GM19395 (cell line): Measurements from ENCODE around the gene GP1BA.

Experiments
- ATAC-seq: cut with Tn5 transposase; IDR thresholded peaks from one replicate; pipeline ENCODE4 v1.9.1; 2021; ENCODE audit warnings: mild to moderate bottlenecking, moderate library complexity; ENCODE audit not compliant: unreplicated experiment

Gene GP1BA

GRCh38 chr17:4937553-4937952 lies 5.5 kb downstream of the GP1BA start:
- ATAC-seq, result no peak

- ATAC-seq, result no peak
Measured at GRCh38 chr17:4938069-4938491, 6.0 kb downstream of the GP1BA start.

DNA sequence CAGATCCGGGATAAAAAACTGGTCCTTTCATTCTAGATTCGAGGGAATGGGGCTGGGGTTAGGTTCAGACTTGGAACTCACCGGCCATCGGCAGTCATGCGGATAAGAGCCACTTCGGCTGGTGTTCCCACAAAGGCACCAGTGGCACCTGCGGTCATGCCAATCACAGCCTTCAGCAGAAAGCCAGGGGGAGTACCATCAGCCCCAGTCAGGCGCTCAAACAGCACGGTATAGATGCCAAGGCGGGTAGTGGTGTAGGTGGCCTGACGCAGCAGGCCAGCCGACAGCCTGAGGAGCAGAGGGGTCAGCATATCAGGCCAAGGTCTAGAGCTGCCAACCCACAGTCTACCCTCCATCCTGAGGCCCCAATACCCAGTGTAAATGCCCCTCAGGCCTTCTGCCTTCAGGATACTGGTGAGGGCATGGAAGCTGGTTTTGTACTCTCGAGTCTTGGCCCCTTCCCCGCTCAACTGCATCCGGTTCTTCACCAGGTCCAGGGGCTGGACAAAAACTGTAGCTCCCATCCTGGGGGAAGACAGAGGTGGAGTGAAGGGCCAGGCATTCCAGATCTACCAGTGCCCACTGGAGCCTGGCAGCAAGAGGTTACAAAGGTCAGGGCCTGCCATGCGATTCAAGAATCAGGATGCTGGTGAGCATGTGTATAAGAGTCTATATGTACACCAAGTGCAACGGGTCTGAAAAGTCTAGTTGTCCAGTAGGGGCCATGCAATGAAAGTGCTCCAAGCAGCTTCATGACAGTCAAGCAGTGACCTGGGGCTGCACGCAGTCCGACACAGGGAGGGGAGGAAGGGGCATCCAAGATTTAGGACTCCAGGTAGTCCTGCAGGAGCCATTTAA lies 6.8 kb downstream of the GP1BA start:
- no peak for ATAC-seq

- ATAC-seq, result peak; percentile 8
Measured at GRCh38 chr17:4939546-4939795, 7.4 kb downstream of the GP1BA start.

- ATAC-seq, result peak; percentile 75
Measured at GRCh38 chr17:4939796-4940554, 7.9 kb downstream of the GP1BA start, which contains the start of the genes RNF167 and SLC25A11. RNF167 (plus strand) TSS chr17:4940268; CDS start chr17:4940910, 642 bp downstream. SLC25A11 (minus strand) TSS chr17:4940046; CDS start chr17:4939910, 136 bp downstream.

DNA sequence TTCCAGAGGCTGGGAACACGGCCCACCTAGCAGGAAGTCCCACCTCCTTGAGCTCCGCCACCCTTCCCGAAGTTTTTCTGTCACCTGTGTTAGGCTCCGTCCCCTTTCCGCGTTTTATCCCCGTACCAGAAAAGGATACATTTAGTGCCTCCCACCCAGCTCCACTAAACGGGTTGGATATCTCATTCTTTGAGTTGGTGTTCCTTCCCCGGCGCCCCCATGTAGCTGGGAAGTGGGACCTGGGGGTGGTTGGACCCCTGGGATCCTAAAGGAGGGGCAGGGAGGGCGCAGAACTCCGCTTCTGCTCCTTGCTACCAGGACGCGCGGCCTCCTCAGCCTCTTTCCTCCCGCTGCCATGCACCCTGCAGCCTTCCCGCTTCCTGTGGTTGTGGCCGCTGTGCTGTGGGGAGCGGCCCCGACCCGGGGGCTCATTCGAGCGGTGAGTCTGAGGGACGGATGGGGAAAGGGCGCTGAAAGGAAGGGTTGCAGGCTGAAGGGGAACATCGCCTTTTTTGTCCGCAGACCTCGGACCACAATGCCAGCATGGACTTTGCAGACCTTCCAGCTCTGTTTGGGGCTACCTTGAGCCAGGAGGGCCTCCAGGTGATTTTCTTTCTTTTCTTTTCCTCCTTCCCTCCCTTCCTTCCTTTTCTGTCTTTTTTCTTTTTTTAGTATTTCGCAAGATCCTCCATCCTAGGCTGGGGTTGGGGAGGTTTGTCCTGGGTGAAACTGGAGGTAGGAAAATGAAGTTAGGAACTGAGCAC lies 8.7 kb downstream of the GP1BA start:
- no peak for ATAC-seq

- ATAC-seq, result no peak
Measured at GRCh38 chr17:4941319-4941610, 9.2 kb downstream of the GP1BA start.

DNA sequence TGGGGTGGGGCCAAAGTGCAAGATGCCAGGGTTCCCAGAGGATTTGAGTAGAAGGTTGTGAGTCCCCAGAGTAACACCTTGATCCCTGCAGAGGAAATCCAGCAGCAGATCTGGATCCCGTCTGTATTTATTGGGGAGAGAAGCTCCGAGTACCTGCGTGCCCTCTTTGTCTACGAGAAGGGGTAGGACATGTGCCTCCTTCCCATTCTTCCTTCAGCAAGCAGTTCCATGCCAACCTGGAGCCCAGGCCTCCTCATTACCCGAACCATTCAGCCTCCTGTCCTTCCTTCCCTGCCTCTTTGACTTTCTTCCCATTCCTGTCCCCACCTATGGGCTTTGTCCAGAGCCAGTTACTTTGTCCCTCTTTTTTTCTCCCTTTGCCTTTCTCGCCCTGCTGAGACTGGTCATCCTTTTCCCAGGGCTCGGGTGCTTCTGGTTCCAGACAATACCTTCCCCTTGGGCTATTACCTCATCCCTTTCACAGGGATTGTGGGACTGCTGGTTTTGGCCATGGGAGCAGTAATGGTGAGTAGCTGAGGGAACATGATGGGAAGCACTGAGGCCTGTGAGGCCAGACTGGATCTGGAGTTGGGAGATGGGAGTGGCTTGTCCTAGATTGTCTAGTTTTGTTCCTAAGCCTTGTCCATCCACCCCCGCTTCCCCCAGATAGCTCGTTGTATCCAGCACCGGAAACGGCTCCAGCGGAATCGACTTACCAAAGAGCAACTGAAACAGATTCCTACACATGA lies 10.9 kb downstream of the GP1BA start:
- ATAC-seq, result no peak

GRCh38 chr17:4944163-4944553 lies 12.1 kb downstream of the GP1BA start:
- no peak for ATAC-seq

DNA sequence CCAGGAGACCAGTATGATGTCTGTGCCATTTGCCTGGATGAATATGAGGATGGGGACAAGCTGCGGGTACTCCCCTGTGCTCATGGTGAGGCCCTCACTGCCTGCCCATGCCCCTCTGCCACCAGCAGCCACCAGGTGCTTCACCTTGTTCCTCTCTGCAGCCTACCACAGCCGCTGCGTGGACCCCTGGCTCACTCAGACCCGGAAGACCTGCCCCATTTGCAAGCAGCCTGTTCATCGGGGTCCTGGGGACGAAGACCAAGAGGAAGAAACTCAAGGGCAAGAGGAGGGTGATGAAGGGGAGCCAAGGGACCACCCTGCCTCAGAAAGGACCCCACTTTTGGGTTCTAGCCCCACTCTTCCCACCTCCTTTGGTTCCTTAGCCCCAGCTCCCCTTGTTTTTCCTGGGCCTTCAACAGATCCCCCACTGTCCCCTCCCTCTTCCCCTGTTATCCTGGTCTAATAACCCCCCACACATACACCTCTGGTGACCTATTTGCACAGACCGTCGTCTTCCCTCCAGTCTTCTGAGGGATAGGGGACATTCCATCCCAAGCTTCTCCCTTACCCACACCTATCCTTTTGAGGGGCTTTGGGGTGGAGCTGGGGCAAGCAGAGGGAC lies 12.6 kb downstream of the GP1BA start:
- no peak for ATAC-seq

GRCh38 chr17:4945176-4945943 lies 13.3 kb downstream of the GP1BA start:
- ATAC-seq, result no peak

DNA sequence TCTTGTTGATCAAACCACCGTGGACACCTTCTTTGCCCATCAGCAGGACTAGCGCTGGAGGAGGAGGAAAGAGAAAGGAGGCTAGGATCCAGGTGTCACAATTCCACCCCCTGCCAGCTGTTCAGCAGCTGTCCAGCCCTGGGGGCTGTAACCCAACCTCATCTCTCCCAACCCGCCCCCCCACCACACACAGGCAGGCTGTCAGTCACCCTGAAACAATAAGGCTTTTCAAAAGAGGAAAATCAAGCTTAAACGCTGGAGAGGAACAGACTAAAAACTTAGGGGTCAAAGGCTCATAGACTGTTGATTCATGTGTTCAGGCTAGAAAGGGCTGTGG lies 13.8 kb downstream of the GP1BA start:
- ATAC-seq, result no peak

GRCh38 chr17:4946312-4946976 lies 14.4 kb downstream of the GP1BA start:
- no peak for ATAC-seq

GRCh38 chr17:4947010-4947410 lies 14.9 kb downstream of the GP1BA start:
- ATAC-seq, result no peak

DNA sequence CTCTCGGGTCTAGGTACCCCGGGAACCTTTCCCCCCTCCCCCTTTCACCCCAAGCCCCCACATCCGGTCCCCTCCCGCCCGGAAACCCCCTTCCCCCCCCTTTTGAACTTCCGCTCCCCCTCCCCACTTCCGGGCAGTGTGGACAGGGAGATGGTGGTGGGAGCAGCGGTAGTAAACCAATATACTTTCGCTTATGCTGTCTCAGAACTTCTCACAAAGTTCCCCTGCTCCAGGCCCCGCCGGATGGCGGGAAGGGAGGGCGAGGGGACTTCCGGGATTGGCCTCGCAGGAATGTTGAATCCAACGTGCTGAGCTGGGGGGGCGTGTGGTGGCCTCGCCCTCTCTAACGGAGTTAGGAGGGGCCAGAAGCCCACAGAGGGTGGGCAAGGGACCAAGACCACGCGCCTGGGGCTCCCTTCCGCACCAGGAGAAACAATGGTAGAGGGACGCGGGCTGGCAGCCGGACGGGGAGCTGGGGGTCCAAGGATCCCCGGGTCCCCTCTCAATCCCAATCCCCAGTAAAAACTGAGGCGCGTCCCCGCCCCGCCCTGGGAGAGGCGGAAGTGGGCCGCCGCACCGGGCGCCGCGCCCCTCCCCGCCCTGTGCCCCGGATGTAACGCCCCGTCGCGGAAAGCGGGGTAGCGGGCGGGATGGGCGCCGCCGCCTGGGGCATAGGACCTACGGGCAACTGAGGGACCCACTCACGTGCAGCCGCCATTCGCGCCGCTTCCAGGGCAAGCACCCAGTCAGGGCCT lies 15.5 kb downstream of the GP1BA start:
- ATAC-seq, result no peak

- ATAC-seq, result no peak
Measured at GRCh38 chr17:4948166-4948930, 16.3 kb downstream of the GP1BA start, which contains the start of gene PFN1. PFN1 (minus strand) TSS chr17:4948530; CDS start chr17:4948394, 136 bp downstream.

DNA sequence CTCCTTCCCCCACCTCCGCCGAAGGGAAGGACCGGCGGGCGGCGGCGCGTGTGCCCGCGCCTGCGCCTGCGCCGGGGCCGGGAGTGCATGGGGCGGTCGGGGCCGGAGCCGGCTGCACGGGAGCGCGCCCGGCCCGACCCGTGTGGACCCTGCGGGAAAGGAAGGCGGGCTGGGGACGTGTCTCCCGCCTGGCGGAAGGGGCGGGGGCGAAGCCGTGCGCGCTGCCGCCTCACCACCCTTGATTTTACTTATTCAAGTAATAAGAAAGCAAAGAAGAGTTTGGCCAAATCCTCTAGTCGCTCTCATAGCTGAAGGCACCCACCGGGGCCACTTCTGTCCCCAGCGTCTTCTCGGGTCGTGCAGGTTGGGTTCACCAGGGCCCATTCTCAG lies 16.8 kb downstream of the GP1BA start:
- peak; percentile 37 for ATAC-seq
